ENCODE data around the gene KANSL1L. TPM values are rescaled to one million over a fixed set of nuclear protein-coding genes. Genes with fewer than 3 reads are reported as not detected.

Gene KANSL1L
- 7.5 and 8.0 TPM in 2 replicates for total RNA-seq

GRCh38 chr2:210171309-210172218, at the start of gene KANSL1L:
TSS of gene KANSL1L (minus strand) at chr2:210171409. CDS start at chr2:210154582, 16,827 bp downstream.

GRCh38 chr2:210002158-210003157, 168.8 kb downstream of the KANSL1L start, which contains the start of gene RPE:
TSS of gene RPE (plus strand) at chr2:210002638. CDS start at chr2:210002662, 24 bp downstream.

Other genes starting within 250 kb of the KANSL1L start
- 88.0 and 121 TPM in 2 replicates for gene RPE, start 168.8 kb downstream of the KANSL1L start, total RNA-seq
- 0.21 and 0.48 TPM in 2 replicates for gene ACADL, start 54.0 kb upstream of the KANSL1L start, total RNA-seq
- gene MYL1, start 143.8 kb upstream of the KANSL1L start, total RNA-seq = not detected in 2 replicates